Spleen (tissue), 11 donors: Measurements from ENCODE around the gene PDE4B. TPM values are rescaled to one million over a fixed set of nuclear protein-coding genes. Genes with fewer than 3 reads are reported as not detected.

Source experiments
- DNase-seq: peaks from one replicate; pipeline ENCODE4 v3.0.0-alpha.2; 2020
- H3K27ac ChIP-seq, 8 donors: fragments of 200-600 bp; sonication (generic) in 7 of 8; 1 replicate in 4 of 8; 2 replicates in 4 of 8; pipeline versions ENCODE4 v1.5.0 to v1.8.0; 2016 to 2021; ENCODE audit warnings: inconsistent platforms in 4 of 8, mild to moderate bottlenecking in 4 of 8, moderate library complexity in 1 of 8
- H3K27me3 ChIP-seq, 7 donors: fragments of 200-600 bp; sonication (generic) in 6 of 7; replicated peaks in 1 of 7; 1 replicate in 4 of 7; 2 replicates in 3 of 7; pipeline versions ENCODE4 v1.5.0 to v1.8.0; 2016 to 2021; ENCODE audit warnings: inconsistent platforms in 3 of 7, mild to moderate bottlenecking in 1 of 7
- H3K36me3 ChIP-seq, 6 donors: fragments of 200-600 bp; sonication (generic) in 5 of 6; 1 replicate in 4 of 6; 2 replicates in 2 of 6; pipeline versions ENCODE4 v1.5.0 to v1.8.0; 2016 to 2021; ENCODE audit warnings: inconsistent platforms in 2 of 6
- H3K4me1 ChIP-seq, 6 donors: fragments of 200-600 bp; sonication (generic) in 5 of 6; 1 replicate in 3 of 6; 2 replicates in 3 of 6; pipeline versions ENCODE4 v1.5.0 to v1.8.0; 2016 to 2021; ENCODE audit warnings: inconsistent platforms in 3 of 6
- H3K4me3 ChIP-seq, 8 donors: fragments of 200-600 bp; sonication (generic) in 7 of 8; 1 replicate in 4 of 8; 2 replicates in 4 of 8; pipeline versions ENCODE4 v1.5.0 to v1.8.0; 2016 to 2021; ENCODE audit warnings: inconsistent platforms in 4 of 8, mild to moderate bottlenecking in 4 of 8, moderate library complexity in 2 of 8
- H3K9me3 ChIP-seq, 8 donors: fragments of 200-600 bp; sonication (generic) in 7 of 8; 1 replicate in 4 of 8; 2 replicates in 4 of 8; pipeline versions ENCODE4 v1.5.0 to v1.8.0; 2016 to 2021; ENCODE audit warnings: inconsistent platforms in 4 of 8
- POLR2A ChIP-seq, 3 donors: fragments of 450-650 bp; IDR thresholded peaks; one replicate each; pipeline ENCODE4 v1.5.1; 2017; ENCODE audit warnings: antibody characterized with exemption in 3 of 3, mild to moderate bottlenecking in 1 of 3
- POLR2AphosphoS5 ChIP-seq, 3 donors: sonication (generic); formaldehyde crosslinking; IDR thresholded peaks; one replicate each; pipeline ENCODE4 v1.5.1; 2017; ENCODE audit warnings: antibody characterized with exemption in 3 of 3
- WGBS, 5 donors: extraction: QIAGEN DNeasy Blood & Tissue Kit in 3 of 5; methylation state at CpG; one replicate each; pipeline versions ENCODE4 v1.1.5 to v1.1.7; 2013 to 2018; 5-methylcytosine and 5-hydroxymethylcytosine counted together
- intact Hi-C: fragments of 100-400 bp; cut with DNase I; formaldehyde crosslinking; loops from one replicate; pipeline ENCODE4 v1.15.0; 2023; ENCODE audit warnings: low total_unique reads
- polyA plus RNA-seq, 3 donors: library from polyadenylated mRNA; stranded (reverse); fragments of 200-250 nt; gene quantifications; one replicate each; pipeline ENCODE4 v1.2.1, GENCODE V29; 2013
- total RNA-seq, 7 donors: library from RNA; depleted of rRNA in 3 of 7; stranded (reverse); fragments of >200 nt in 3 of 7; fragmentation: NEBNext Ultra II Directional in 4 of 7; extraction: Animal tissue kit (Norgen Biotek cat#: 25700) in 4 of 7; gene quantifications; one replicate each; pipeline versions ENCODE4 v1.1.0 to v1.2.1, GENCODE V29; 2016 to 2021
- TF ChIP-seq, protein P1 (sequence below), 11 experiments: fragments of 200-600 bp in 7 of 11; fragments of 450-650 bp in 4 of 11; sonication (generic) in 4 of 11; IDR thresholded peaks in 8 of 11; conservative IDR thresholded peaks in 3 of 11; 1 replicate in 7 of 11; 2 replicates in 4 of 11; pipeline versions ENCODE4 v1.4.0 to v1.8.0; 2016 to 2021; ENCODE audit warnings: antibody characterized with exemption in 11 of 11, inconsistent platforms in 4 of 11, mild to moderate bottlenecking in 1 of 11
- donor health status: healthy with polysubstance abuse.
- donor health status: DM: no; HTN: no; CAD: no; lungs with moderate emphysema.
- donor health status: DM: no; HTN: no; CAD: no.
- donor health status: Bipolar disorder and iron deficiency.
- donor health status: healthy.
- donor health status: DM: no; HTN: no; CAD: no.
- donor health status: DM: yes; HTN: yes; CAD: no.

Gene PDE4B
- total and polyA plus RNA-seq, 10 donors, result 12.6 to 88.2 (median 51.9) TPM

DNA sequence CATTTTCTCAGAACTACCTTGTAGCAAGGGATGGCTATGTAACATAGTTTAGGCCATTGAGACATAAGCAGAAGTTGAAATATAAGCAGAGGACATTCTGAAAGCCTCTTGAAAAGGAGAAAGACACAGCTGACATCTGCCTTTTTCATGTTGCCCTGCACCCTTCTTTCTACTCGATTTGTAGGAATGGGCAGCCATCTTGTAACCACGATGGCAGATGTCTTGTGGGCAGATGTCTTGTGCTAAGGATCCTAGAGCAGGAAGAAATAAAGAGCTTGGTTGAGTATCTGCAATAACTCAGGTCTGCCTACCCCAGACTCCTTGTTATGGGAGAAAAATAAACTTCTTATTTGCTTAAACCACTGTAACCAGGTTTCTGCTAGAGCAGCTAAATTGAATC lies 351.0 kb downstream of the PDE4B start:
- TF ChIP-seq POLR2AphosphoS5 (IDR thresholded peaks at IDR 0.05), result no peak
- TF ChIP-seq, protein P1, sequence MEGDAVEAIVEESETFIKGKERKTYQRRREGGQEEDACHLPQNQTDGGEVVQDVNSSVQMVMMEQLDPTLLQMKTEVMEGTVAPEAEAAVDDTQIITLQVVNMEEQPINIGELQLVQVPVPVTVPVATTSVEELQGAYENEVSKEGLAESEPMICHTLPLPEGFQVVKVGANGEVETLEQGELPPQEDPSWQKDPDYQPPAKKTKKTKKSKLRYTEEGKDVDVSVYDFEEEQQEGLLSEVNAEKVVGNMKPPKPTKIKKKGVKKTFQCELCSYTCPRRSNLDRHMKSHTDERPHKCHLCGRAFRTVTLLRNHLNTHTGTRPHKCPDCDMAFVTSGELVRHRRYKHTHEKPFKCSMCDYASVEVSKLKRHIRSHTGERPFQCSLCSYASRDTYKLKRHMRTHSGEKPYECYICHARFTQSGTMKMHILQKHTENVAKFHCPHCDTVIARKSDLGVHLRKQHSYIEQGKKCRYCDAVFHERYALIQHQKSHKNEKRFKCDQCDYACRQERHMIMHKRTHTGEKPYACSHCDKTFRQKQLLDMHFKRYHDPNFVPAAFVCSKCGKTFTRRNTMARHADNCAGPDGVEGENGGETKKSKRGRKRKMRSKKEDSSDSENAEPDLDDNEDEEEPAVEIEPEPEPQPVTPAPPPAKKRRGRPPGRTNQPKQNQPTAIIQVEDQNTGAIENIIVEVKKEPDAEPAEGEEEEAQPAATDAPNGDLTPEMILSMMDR (IDR thresholded peaks at IDR 0.05 in 8 of 11, conservative IDR thresholded peaks at IDR 0.05 in 3 of 11), result no peak
- no peak for TF ChIP-seq POLR2A (IDR thresholded peaks at IDR 0.05)
- H3K4me3 ChIP-seq, result no peak overlapping the region
- no peak overlapping the region for H3K27ac ChIP-seq
- H3K36me3 ChIP-seq, result no peaks in the 10 kb centered on the region
- no peaks in the 10 kb centered on the region for H3K9me3 ChIP-seq
- DNase-seq, result no peak
- intact Hi-C loops, result no loop called here
- 14 to 56% (median 34%) methylated on average over 2 of the region's 2 CpGs for WGBS, 5 donors
- no peaks in the 10 kb centered on the region for H3K27me3 ChIP-seq
- H3K4me1 ChIP-seq, result no peaks in the 10 kb centered on the region

DNA sequence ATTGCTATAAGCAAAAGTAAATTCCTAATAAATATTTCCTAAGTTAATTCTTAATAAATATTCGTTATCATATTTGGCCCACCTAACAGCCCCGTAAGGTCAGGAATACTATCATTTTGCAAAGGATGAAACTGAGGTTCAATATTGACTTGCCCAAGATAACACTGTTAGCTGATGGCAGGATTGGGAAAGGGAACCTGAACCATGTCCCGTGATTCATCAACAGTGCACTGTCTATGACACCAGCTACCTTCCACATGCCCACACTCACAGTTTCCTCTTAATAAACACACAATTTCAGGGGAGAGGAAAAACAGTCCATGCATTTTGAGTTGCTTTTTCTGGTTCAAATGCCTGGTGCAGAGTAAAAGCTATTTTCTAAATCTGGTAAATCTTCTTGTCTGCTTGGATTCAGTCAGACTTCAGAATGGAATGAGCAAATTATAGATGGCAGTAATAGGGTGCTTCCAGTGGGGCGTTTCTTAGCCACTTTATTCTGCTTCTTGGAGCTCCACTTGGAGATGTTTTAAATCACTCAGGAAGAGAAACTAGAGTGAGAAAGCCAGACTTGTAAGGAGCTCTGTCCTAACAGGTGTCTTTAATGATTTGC lies 354.6 kb downstream of the PDE4B start:
- no peaks in the 10 kb centered on the region for H3K4me1 ChIP-seq
- no peaks in the 10 kb centered on the region for H3K36me3 ChIP-seq
- no peak for DNase-seq
- no peak overlapping the region for H3K27ac ChIP-seq
- TF ChIP-seq POLR2A (IDR thresholded peaks at IDR 0.05), result no peak
- TF ChIP-seq, protein P1 (IDR thresholded peaks at IDR 0.05 in 8 of 11, conservative IDR thresholded peaks at IDR 0.05 in 3 of 11), result no peak
- TF ChIP-seq POLR2AphosphoS5 (IDR thresholded peaks at IDR 0.05), result no peak
- no peak overlapping the region for H3K4me3 ChIP-seq
- H3K27me3 ChIP-seq, result no peaks in the 10 kb centered on the region
- intact Hi-C loops, result no loop called here
- H3K9me3 ChIP-seq, result no peaks in the 10 kb centered on the region
- 88 to 93% (median 91%) methylated on average over 4 of the region's 4 CpGs for WGBS, 5 donors

DNA sequence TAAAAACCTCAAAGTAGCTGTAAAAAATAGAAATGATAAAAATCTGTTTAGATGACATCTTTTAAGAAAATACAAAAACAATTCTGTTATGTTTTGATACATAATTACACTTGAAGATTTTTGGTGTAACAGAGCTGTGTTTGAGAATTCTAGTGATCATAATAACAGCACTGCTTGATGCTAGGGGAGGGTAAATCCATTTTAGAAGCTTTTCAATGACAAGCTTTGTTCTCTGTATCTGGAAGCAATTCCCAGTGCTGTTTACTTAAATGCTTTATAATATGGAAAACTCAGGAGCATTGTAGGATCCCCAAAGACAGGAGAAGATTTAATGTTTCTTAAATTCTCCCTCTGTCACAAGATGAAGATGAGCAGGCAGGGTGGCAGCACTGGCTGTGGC lies 359.3 kb downstream of the PDE4B start:
- intact Hi-C loops, result no loop called here
- no peak overlapping the region for H3K4me3 ChIP-seq
- no peak overlapping the region for H3K27ac ChIP-seq
- H3K9me3 ChIP-seq, result no peaks in the 10 kb centered on the region
- no peak for DNase-seq
- no peaks in the 10 kb centered on the region for H3K36me3 ChIP-seq
- TF ChIP-seq POLR2A (IDR thresholded peaks at IDR 0.05), result no peak
- TF ChIP-seq POLR2AphosphoS5 (IDR thresholded peaks at IDR 0.05), result no peak
- TF ChIP-seq, protein P1 (IDR thresholded peaks at IDR 0.05 in 8 of 11, conservative IDR thresholded peaks at IDR 0.05 in 3 of 11), result no peak
- no peaks in the 10 kb centered on the region for H3K4me1 ChIP-seq
- H3K27me3 ChIP-seq, result peaks cover 0 to 16% (median 0%) of the 10 kb centered on the region in 7 donors

DNA sequence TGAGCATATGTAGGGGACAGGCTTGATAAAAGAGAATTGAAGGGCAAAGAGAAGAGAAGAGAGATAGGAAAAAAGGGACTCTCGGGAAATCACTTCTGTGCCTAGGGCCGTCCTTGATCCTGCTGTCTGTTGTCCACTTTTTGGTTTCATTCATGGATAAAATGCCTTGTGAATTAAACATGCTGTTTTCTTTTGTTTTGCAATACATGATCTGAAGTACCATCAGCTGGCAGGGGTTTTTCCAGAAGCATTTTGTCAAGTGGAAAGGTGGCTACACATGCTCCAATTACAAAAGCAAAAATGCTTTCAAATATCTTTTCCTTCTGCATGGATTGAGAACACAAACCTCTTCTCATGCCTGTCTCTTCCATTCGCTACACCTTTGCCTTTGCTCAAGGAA lies 361.7 kb downstream of the PDE4B start:
- H3K36me3 ChIP-seq, result no peaks in the 10 kb centered on the region
- 69 to 88% (median 82%) methylated on average over 3 of the region's 3 CpGs for WGBS, 5 donors
- no peaks in the 10 kb centered on the region for H3K4me1 ChIP-seq
- no peak overlapping the region for H3K4me3 ChIP-seq
- no peak for DNase-seq
- TF ChIP-seq POLR2AphosphoS5 (IDR thresholded peaks at IDR 0.05) (no peak), POLR2A (IDR thresholded peaks at IDR 0.05) (no peak)
- TF ChIP-seq, protein P1 (IDR thresholded peaks at IDR 0.05 in 8 of 11, conservative IDR thresholded peaks at IDR 0.05 in 3 of 11), result no peak
- intact Hi-C loops, result no loop called here
- no peak overlapping the region for H3K27ac ChIP-seq
- H3K27me3 ChIP-seq, result peaks cover 0 to 16% (median 0%) of the 10 kb centered on the region in 7 donors
- H3K9me3 ChIP-seq, result no peaks in the 10 kb centered on the region
